A549 (cell line): ENCODE measurements around the gene ZYG11B. TPM values are rescaled to one million over a fixed set of nuclear protein-coding genes. Genes with fewer than 3 reads are reported as not detected.

Source experiments
- ATAC-seq, 2 experiments: fragments of 200-7000 bp in 1 of 2; fragments of >200 bp in 1 of 2; cut with Nextera tagmentation in 1 of 2; cut with Tn5 transposase in 1 of 2; 3 replicates each; pipeline versions ENCODE4 v1.8.0 to v1.9.1; 2018 to 2020; ENCODE audit warnings: mild to moderate bottlenecking in 1 of 2, moderate library complexity in 1 of 2
- CTCF ChIA-PET: fragments of 300-600 bp; sonication (Branson Sonifier 250); formaldehyde crosslinking; extraction: SDS; loops from one replicate; lab custom pipeline; 2021; ENCODE audit warnings: antibody characterized with exemption, inconsistent platforms; lab: Yijun Ruan, JAX
- POLR2A ChIA-PET: fragments of 350-600 bp; formaldehyde crosslinking; extraction: SDS; loops from one replicate; lab custom pipeline; 2021; ENCODE audit warnings: antibody characterized with exemption, inconsistent platforms; lab: Yijun Ruan, JAX
- DNase-seq, 2 experiments: peaks; one replicate each; pipeline versions ENCODE4 v3.0.0 to v3.0.0-alpha.2; 2011 to 2016; ENCODE audit warnings: low read depth in 1 of 2, low spot score in 1 of 2
- FAIRE-seq: peaks from 2 replicates; lab custom pipeline; 2011; peaks lifted over from hg19 to GRCh38; lab: Jason Lieb, UNC
- H3K27ac ChIP-seq, 2 experiments: fragments of >200 bp; sonication (Bioruptor Twin); formaldehyde crosslinking; 3 replicates each; pipeline ENCODE4 v1.5.1; 2016 to 2017
- H3K4me1 ChIP-seq: fragments of >200 bp; sonication (Bioruptor Twin); formaldehyde crosslinking; 3 replicates; pipeline ENCODE4 v1.6.1; 2016
- H3K4me2 ChIP-seq: fragments of >200 bp; sonication (Bioruptor Twin); formaldehyde crosslinking; 3 replicates; pipeline ENCODE4 v1.6.1; 2016
- H3K4me3 ChIP-seq: fragments of >200 bp; sonication (Bioruptor Twin); formaldehyde crosslinking; 3 replicates; pipeline ENCODE4 v1.5.1; 2016
- H3K9me3 ChIP-seq: fragments of >200 bp; sonication (Bioruptor Twin); formaldehyde crosslinking; 3 replicates; pipeline ENCODE4 v1.6.1; 2016
- BHLHE40 ChIP-seq: IDR thresholded peaks from 2 replicates; pipeline ENCODE4 v1.6.1; 2012; ENCODE audit warnings: low read depth, low read length, inconsistent platforms
- CBX2 ChIP-seq: fragments of 200-600 bp; sonication (generic); IDR thresholded peaks from 2 replicates; pipeline ENCODE4 v1.6.1; 2016; ENCODE audit warnings: low read depth, mild to moderate bottlenecking, borderline replicate concordance
- CEBPB ChIP-seq, 2 experiments: fragments of >200 bp in 1 of 2; sonication (Bioruptor Twin) in 1 of 2; formaldehyde crosslinking in 1 of 2; IDR thresholded peaks; 2 replicates each; pipeline ENCODE4 v1.6.1; 2012 to 2016
- CHD2 ChIP-seq: fragments of 150-350 bp; IDR thresholded peaks from 2 replicates; pipeline ENCODE4 v1.6.1; 2014; ENCODE audit warnings: low read length; ENCODE audit not compliant: partially characterized antibody
- CHD4 ChIP-seq: fragments of 200-600 bp; sonication (generic); IDR thresholded peaks from 2 replicates; pipeline ENCODE4 v1.6.1; 2016; ENCODE audit warnings: antibody characterized with exemption, mild to moderate bottlenecking, borderline replicate concordance
- EP300 ChIP-seq, 2 experiments: fragments of >200 bp; sonication (Bioruptor Twin); formaldehyde crosslinking; IDR thresholded peaks; 2 replicates in 1 of 2; 3 replicates in 1 of 2; pipeline ENCODE4 v1.6.1; 2016 to 2017
- FOSB ChIP-seq: fragments of 250-450 bp; sonication (Bioruptor Pico); IDR thresholded peaks from 2 replicates; pipeline ENCODE4 v1.5.0; 2020; ENCODE audit warnings: mild to moderate bottlenecking, moderate library complexity
- HDAC2 ChIP-seq: fragments of 200-600 bp; sonication (generic); IDR thresholded peaks from 2 replicates; pipeline ENCODE4 v1.6.1; 2016
- HEYL ChIP-seq: fragments of 250-450 bp; sonication (Bioruptor Pico); IDR thresholded peaks from 2 replicates; pipeline ENCODE4 v1.8.0; 2021; ENCODE audit warnings: mild to moderate bottlenecking, moderate library complexity
- HMGXB4 ChIP-seq: fragments of 250-450 bp; sonication (Bioruptor Pico); IDR thresholded peaks from 2 replicates; pipeline ENCODE4 v1.5.0; 2021; ENCODE audit warnings: mild to moderate bottlenecking, moderate library complexity, borderline replicate concordance
- HOXA7 ChIP-seq: fragments of 250-450 bp; sonication (Bioruptor Pico); IDR thresholded peaks from 2 replicates; pipeline ENCODE4 v1.5.0; 2020; ENCODE audit warnings: mild to moderate bottlenecking, moderate library complexity
- HOXB5 ChIP-seq: fragments of 250-450 bp; sonication (Bioruptor Pico); IDR thresholded peaks from 2 replicates; pipeline ENCODE4 v1.5.0; 2020; ENCODE audit warnings: mild to moderate bottlenecking, moderate library complexity
- JUN ChIP-seq, 2 experiments: fragments of >200 bp; sonication (Bioruptor Twin); formaldehyde crosslinking; IDR thresholded peaks; 2 replicates in 1 of 2; 3 replicates in 1 of 2; pipeline ENCODE4 v1.6.1; 2016 to 2017
- KDM5A ChIP-seq: fragments of 200-600 bp; sonication (generic); IDR thresholded peaks from 2 replicates; pipeline ENCODE4 v1.6.1; 2016; ENCODE audit warnings: antibody characterized with exemption, mild to moderate bottlenecking
- NPAS2 ChIP-seq: fragments of 250-450 bp; sonication (Bioruptor Pico); IDR thresholded peaks from 2 replicates; pipeline ENCODE4 v1.8.0; 2022; ENCODE audit warnings: mild to moderate bottlenecking, moderate library complexity, borderline replicate concordance
- PBX3 ChIP-seq: IDR thresholded peaks from 2 replicates; pipeline ENCODE4 v1.6.1; 2012
- POLR2A ChIP-seq: IDR thresholded peaks from 2 replicates; pipeline ENCODE4 v1.6.1; 2012; ENCODE audit warnings: mild to moderate bottlenecking, low read length
- POLR2AphosphoS2 ChIP-seq: conservative IDR thresholded peaks from 2 replicates; pipeline ENCODE4 v1.6.1; 2012; ENCODE audit warnings: low read length, improper control_type of control experiment, inconsistent platforms
- RAD21 ChIP-seq, 2 experiments: fragments of >200 bp in 1 of 2; sonication (Bioruptor Twin) in 1 of 2; formaldehyde crosslinking in 1 of 2; IDR thresholded peaks in 1 of 2; conservative IDR thresholded peaks in 1 of 2; 2 replicates in 1 of 2; 3 replicates in 1 of 2; pipeline ENCODE4 v1.6.1; 2012 to 2018; ENCODE audit warnings: inconsistent platforms in 1 of 2
- RARB ChIP-seq: fragments of 250-450 bp; sonication (Bioruptor Pico); IDR thresholded peaks from 2 replicates; pipeline ENCODE4 v1.8.0; 2021; ENCODE audit warnings: mild to moderate bottlenecking, moderate library complexity
- RNF2 ChIP-seq: fragments of 200-600 bp; sonication (generic); IDR thresholded peaks from 2 replicates; pipeline ENCODE4 v1.6.1; 2016; ENCODE audit warnings: low read depth, mild to moderate bottlenecking, antibody characterized with exemption, moderate library complexity, borderline replicate concordance
- SREBF2 ChIP-seq: fragments of 450-650 bp; IDR thresholded peaks from 2 replicates; pipeline ENCODE4 v1.6.1; 2014; ENCODE audit warnings: mild to moderate bottlenecking, moderate library complexity
- USF2 ChIP-seq: fragments of 450-650 bp; IDR thresholded peaks from 2 replicates; pipeline ENCODE4 v1.6.1; 2014; ENCODE audit warnings: antibody characterized with exemption
- ZC3H11A ChIP-seq: fragments of 450-650 bp; IDR thresholded peaks from 2 replicates; pipeline ENCODE4 v1.6.1; 2014; ENCODE audit warnings: antibody characterized with exemption, mild to moderate bottlenecking
- WGBS: methylation state at CpG from one replicate; pipeline ENCODE4 v1.1.6; 2017; ENCODE audit errors: missing lambda C conversion rate; 5-methylcytosine and 5-hydroxymethylcytosine counted together
- polyA plus RNA-seq, 4 experiments: library from polyadenylated mRNA; depleted of rRNA in 3 of 4; stranded (reverse); fragments of >200 nt; fragmentation: RNase III in 1 of 4; extraction: RNeasy Plus Mini Kit Qiagen cat#74134 plus additional on column Dnase treatment in 1 of 4; gene quantifications; 2 replicates in 3 of 4; 3 replicates in 1 of 4; pipeline ENCODE4 v1.2.3, GENCODE V29; 2011 to 2017
- TF ChIP-seq, protein P1 (sequence below): fragments of >200 bp; sonication (Bioruptor Twin); formaldehyde crosslinking; IDR thresholded peaks from 3 replicates; pipeline ENCODE4 v1.6.1; 2016
- TF ChIP-seq, protein P2 (sequence below): IDR thresholded peaks from 2 replicates; pipeline ENCODE4 v1.6.1; 2012
- TF ChIP-seq, protein P3 (sequence below): fragments of 200-600 bp; sonication (generic); IDR thresholded peaks from 2 replicates; pipeline ENCODE4 v1.6.1; 2016; ENCODE audit warnings: antibody characterized with exemption, mild to moderate bottlenecking, moderate library complexity

Gene ZYG11B
- polyA plus RNA-seq, 2 of the 4 experiments (the other 2 are of a cell fraction): 5.8 to 14.1 TPM

GRCh38 chr1:52848423-52848822 lies 122.2 kb downstream of the ZYG11B start:
- ChIA-PET CTCF (no interaction called here), POLR2A (no interaction called here)
- WGBS: 83% methylated on average over 5 of the region's 5 CpGs
- Histone ChIP-seq H3K9me3 (no peaks in the 10 kb centered on the region), H3K4me3 (no peak overlapping the region), H3K4me1 (peaks cover 4% of the 10 kb centered on the region; the same call in 1 of the 3 replicates), H3K4me2 (no peak overlapping the region), H3K27ac (no peak overlapping the region)
- DNase-seq (no peak), ATAC-seq (no peak), FAIRE-seq (no peak)
- TF ChIP-seq USF2 (no peak), KDM5A (no peak), POLR2AphosphoS2 (no peak), NPAS2 (CRISPR knock-in tag) (no peak), HMGXB4 (CRISPR knock-in tag) (no peak), CBX2 (no peak), SREBF2 (no peak), EP300 (IDR thresholded peaks at IDR 0.05) (no peak), CHD4 (no peak), RAD21 (conservative IDR thresholded peaks at IDR 0.05 in 1 of 2, IDR thresholded peaks at IDR 0.05 in 1 of 2) (no peak), PBX3 (no peak), HDAC2 (no peak), RNF2 (no peak), HOXA7 (CRISPR knock-in tag) (no peak), FOSB (no peak), JUN (IDR thresholded peaks at IDR 0.05) (no peak), BHLHE40 (no peak), POLR2A (no peak)
- TF ChIP-seq, protein P1, sequence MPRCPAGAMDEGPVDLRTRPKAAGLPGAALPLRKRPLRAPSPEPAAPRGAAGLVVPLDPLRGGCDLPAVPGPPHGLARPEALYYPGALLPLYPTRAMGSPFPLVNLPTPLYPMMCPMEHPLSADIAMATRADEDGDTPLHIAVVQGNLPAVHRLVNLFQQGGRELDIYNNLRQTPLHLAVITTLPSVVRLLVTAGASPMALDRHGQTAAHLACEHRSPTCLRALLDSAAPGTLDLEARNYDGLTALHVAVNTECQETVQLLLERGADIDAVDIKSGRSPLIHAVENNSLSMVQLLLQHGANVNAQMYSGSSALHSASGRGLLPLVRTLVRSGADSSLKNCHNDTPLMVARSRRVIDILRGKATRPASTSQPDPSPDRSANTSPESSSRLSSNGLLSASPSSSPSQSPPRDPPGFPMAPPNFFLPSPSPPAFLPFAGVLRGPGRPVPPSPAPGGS: no peak
- TF ChIP-seq, protein P2, sequence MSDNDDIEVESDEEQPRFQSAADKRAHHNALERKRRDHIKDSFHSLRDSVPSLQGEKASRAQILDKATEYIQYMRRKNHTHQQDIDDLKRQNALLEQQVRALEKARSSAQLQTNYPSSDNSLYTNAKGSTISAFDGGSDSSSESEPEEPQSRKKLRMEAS: no peak

- ChIA-PET POLR2A (no interaction called here), CTCF (no interaction called here)
- WGBS: 96% methylated on average over 4 of the region's 4 CpGs
- Histone ChIP-seq H3K27ac (no peak overlapping the region), H3K4me1 (no peaks in the 10 kb centered on the region), H3K9me3 (no peaks in the 10 kb centered on the region), H3K4me3 (no peak overlapping the region), H3K4me2 (no peak overlapping the region)
- TF ChIP-seq CHD2 (no peak), CEBPB (IDR thresholded peaks at IDR 0.05) (no peak), HOXB5 (no peak), HEYL (CRISPR knock-in tag) (no peak), USF2 (no peak), PBX3 (no peak), ZC3H11A (no peak), BHLHE40 (no peak), RARB (CRISPR knock-in tag) (no peak), POLR2AphosphoS2 (no peak), FOSB (no peak)
- TF ChIP-seq, protein P3, sequence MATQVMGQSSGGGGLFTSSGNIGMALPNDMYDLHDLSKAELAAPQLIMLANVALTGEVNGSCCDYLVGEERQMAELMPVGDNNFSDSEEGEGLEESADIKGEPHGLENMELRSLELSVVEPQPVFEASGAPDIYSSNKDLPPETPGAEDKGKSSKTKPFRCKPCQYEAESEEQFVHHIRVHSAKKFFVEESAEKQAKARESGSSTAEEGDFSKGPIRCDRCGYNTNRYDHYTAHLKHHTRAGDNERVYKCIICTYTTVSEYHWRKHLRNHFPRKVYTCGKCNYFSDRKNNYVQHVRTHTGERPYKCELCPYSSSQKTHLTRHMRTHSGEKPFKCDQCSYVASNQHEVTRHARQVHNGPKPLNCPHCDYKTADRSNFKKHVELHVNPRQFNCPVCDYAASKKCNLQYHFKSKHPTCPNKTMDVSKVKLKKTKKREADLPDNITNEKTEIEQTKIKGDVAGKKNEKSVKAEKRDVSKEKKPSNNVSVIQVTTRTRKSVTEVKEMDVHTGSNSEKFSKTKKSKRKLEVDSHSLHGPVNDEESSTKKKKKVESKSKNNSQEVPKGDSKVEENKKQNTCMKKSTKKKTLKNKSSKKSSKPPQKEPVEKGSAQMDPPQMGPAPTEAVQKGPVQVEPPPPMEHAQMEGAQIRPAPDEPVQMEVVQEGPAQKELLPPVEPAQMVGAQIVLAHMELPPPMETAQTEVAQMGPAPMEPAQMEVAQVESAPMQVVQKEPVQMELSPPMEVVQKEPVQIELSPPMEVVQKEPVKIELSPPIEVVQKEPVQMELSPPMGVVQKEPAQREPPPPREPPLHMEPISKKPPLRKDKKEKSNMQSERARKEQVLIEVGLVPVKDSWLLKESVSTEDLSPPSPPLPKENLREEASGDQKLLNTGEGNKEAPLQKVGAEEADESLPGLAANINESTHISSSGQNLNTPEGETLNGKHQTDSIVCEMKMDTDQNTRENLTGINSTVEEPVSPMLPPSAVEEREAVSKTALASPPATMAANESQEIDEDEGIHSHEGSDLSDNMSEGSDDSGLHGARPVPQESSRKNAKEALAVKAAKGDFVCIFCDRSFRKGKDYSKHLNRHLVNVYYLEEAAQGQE: no peak
- ATAC-seq: no peak
- no peak for FAIRE-seq
- DNase-seq: no peak
Observed at GRCh38 chr1:52850951-52851350, 124.7 kb downstream of the ZYG11B start.
